PC-3 (cell line): Measurements from ENCODE around the gene TRMU. TPM values are rescaled to one million over a fixed set of nuclear protein-coding genes. Genes with fewer than 3 reads are reported as not detected.

ENCODE experiments used
- ATAC-seq: fragments of 200-7000 bp; cut with Tn5 transposase; 2 replicates; pipeline ENCODE4 v1.9.1; 2020; ENCODE audit warnings: mild to moderate bottlenecking, moderate library complexity
- BruUV-seq: library from RNA; stranded (reverse); fragments of 400-500 nt; replicated peaks from 2 replicates; lab custom pipeline; 2021; lab: Mats Ljungman, UMichigan
- CTCF ChIA-PET: fragments of 300-600 bp; sonication (Branson Sonifier 250); formaldehyde crosslinking; loops from one replicate; lab custom pipeline; 2022; ENCODE audit warnings: antibody characterized with exemption; lab: Charles Lee
- POLR2A ChIA-PET: fragments of 300-600 bp; sonication (Branson Sonifier 250); formaldehyde crosslinking; loops from one replicate; lab custom pipeline; 2022; ENCODE audit warnings: antibody characterized with exemption; ENCODE audit not compliant: unreplicated experiment; lab: Charles Lee
- DNase-seq: peaks from one replicate; pipeline ENCODE4 v3.0.0-alpha.2; 2015
- H2AFZ ChIP-seq: fragments of 300-600 bp; sonication (generic); 2 replicates; pipeline ENCODE4 v1.6.0; 2016; ENCODE audit warnings: antibody characterized with exemption, low read length
- H3F3A ChIP-seq: fragments of 300-600 bp; sonication (generic); one replicate; pipeline ENCODE4 v1.6.0; 2017; ENCODE audit warnings: antibody characterized with exemption, low read length, control low read depth, mild to moderate bottlenecking; ENCODE audit not compliant: unreplicated experiment
- H3K27ac ChIP-seq: fragments of 300-600 bp; sonication (generic); 2 replicates; pipeline ENCODE4 v1.5.1; 2016; ENCODE audit warnings: mild to moderate bottlenecking, low read length
- H3K27me3 ChIP-seq: fragments of 300-600 bp; sonication (generic); 2 replicates; pipeline ENCODE4 v1.6.1; 2016; ENCODE audit warnings: low read length, mixed read lengths
- H3K36me3 ChIP-seq: fragments of 300-600 bp; sonication (generic); 2 replicates; pipeline ENCODE4 v1.6.1; 2016; ENCODE audit warnings: low read depth, mixed run types, low read length, mixed read lengths
- H3K4me1 ChIP-seq: fragments of 300-600 bp; sonication (generic); 2 replicates; pipeline ENCODE4 v1.5.1; 2016; ENCODE audit warnings: low read length; ENCODE audit not compliant: insufficient read depth
- H3K4me2 ChIP-seq: fragments of 300-600 bp; sonication (generic); 2 replicates; pipeline ENCODE4 v1.6.0; 2016; ENCODE audit warnings: low read length
- H3K4me3 ChIP-seq: fragments of 300-600 bp; sonication (generic); 2 replicates; pipeline ENCODE4 v1.5.1; 2016; ENCODE audit warnings: mild to moderate bottlenecking, low read length, mixed read lengths
- H3K79me2 ChIP-seq: fragments of 300-600 bp; sonication (generic); 2 replicates; pipeline ENCODE4 v1.6.1; 2017; ENCODE audit warnings: low read length, mixed read lengths
- H3K9ac ChIP-seq: fragments of 300-600 bp; sonication (generic); 2 replicates; pipeline ENCODE4 v1.6.0; 2016; ENCODE audit warnings: mild to moderate bottlenecking, low read length
- H3K9me2 ChIP-seq: fragments of 300-600 bp; sonication (generic); replicated peaks from 2 replicates; pipeline ENCODE4 v1.6.1; 2016; ENCODE audit warnings: mixed run types, low read length, mixed read lengths
- H3K9me3 ChIP-seq: fragments of 300-600 bp; sonication (generic); 2 replicates; pipeline ENCODE4 v1.6.1; 2016; ENCODE audit warnings: low read length, mixed read lengths
- H4K20me1 ChIP-seq: fragments of 300-600 bp; sonication (generic); 2 replicates; pipeline ENCODE4 v1.6.1; 2016; ENCODE audit warnings: low read length, mixed read lengths
- EZH2 ChIP-seq: fragments of 300-600 bp; sonication (generic); IDR thresholded peaks from one replicate; pipeline ENCODE4 v1.6.1; 2017; ENCODE audit warnings: antibody characterized with exemption, mild to moderate bottlenecking, low read length; ENCODE audit not compliant: unreplicated experiment
- EZH2phosphoT487 ChIP-seq: fragments of 300-600 bp; sonication (generic); IDR thresholded peaks from 2 replicates; pipeline ENCODE4 v1.6.1; 2018; ENCODE audit warnings: mild to moderate bottlenecking, antibody characterized with exemption, low read length, borderline replicate concordance
- intact Hi-C: fragments of 100-400 bp; cut with micrococcal nuclease; formaldehyde crosslinking; loops from 2 replicates; pipeline ENCODE4 v1.9.0; 2023
- total RNA-seq: library from RNA; depleted of rRNA; stranded (reverse); fragments of >200 nt; gene quantifications from 2 replicates; pipeline ENCODE4 v1.2.3, GENCODE V29; 2014
- TF ChIP-seq, protein P1 (sequence below): fragments of 300-600 bp; sonication (generic); conservative IDR thresholded peaks from 2 replicates; pipeline ENCODE4 v1.5.1; 2017; ENCODE audit warnings: antibody characterized with exemption, low read depth, mild to moderate bottlenecking, low read length

Gene TRMU
- total RNA-seq, 1 experiment from 2014 or later = 63.5 TPM

- no peaks in the 10 kb centered on the region for H3K27me3 ChIP-seq
- peaks cover 11% of the 10 kb centered on the region for H3K4me1 ChIP-seq
- ChIA-PET POLR2A (no interaction called here), CTCF (no interaction called here)
- H3F3A ChIP-seq = no peaks in the 10 kb centered on the region
- no peaks in the 10 kb centered on the region for H3K9me3 ChIP-seq
- H3K79me2 ChIP-seq = no peaks in the 10 kb centered on the region
- no peak overlapping the region for H3K27ac ChIP-seq
- H4K20me1 ChIP-seq = no peaks in the 10 kb centered on the region
- no peak overlapping the region for H2AFZ ChIP-seq
- no peak overlapping the region for H3K4me2 ChIP-seq
- DNase-seq = no peak
- H3K36me3 ChIP-seq = no peaks in the 10 kb centered on the region
- no TSS peak for BruUV-seq
- no peak for ATAC-seq
- no peak overlapping the region for H3K4me3 ChIP-seq
- H3K9me2 ChIP-seq = no peaks in the 10 kb centered on the region
- intact Hi-C loops = no loop called here
- TF ChIP-seq EZH2phosphoT487 (no peak), EZH2 (no peak)
- TF ChIP-seq, protein P1, sequence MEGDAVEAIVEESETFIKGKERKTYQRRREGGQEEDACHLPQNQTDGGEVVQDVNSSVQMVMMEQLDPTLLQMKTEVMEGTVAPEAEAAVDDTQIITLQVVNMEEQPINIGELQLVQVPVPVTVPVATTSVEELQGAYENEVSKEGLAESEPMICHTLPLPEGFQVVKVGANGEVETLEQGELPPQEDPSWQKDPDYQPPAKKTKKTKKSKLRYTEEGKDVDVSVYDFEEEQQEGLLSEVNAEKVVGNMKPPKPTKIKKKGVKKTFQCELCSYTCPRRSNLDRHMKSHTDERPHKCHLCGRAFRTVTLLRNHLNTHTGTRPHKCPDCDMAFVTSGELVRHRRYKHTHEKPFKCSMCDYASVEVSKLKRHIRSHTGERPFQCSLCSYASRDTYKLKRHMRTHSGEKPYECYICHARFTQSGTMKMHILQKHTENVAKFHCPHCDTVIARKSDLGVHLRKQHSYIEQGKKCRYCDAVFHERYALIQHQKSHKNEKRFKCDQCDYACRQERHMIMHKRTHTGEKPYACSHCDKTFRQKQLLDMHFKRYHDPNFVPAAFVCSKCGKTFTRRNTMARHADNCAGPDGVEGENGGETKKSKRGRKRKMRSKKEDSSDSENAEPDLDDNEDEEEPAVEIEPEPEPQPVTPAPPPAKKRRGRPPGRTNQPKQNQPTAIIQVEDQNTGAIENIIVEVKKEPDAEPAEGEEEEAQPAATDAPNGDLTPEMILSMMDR = no peak
- H3K9ac ChIP-seq = no peak overlapping the region
These were observed 46.2 kb downstream of the TRMU start for GRCh38 chr22:46381731-46382130.

DNA sequence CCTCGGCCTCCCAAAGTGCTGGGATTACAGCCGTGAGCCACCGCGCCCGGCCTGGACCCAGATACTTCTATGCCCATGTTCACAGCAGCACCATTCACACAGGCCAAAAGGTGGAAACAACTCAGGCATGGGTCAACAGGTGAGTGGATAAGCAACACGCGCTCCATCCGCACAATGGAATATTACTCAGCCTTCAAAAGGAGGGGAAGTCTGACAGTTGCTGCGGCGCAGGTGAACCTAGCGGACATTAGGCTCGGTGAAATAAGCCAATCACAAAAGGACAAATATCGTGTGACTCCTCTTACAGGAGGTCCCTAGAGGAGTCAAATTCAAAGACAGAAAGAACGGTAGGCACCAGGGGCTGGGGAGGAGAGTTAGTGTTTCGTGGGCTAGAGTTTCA, 47.0 kb downstream of the TRMU start:
- no peaks in the 10 kb centered on the region for H4K20me1 ChIP-seq
- H3K27ac ChIP-seq = no peak overlapping the region
- no peak overlapping the region for H3K9ac ChIP-seq
- DNase-seq (no peak), ATAC-seq (no peak)
- intact Hi-C loops = no loop called here
- no peak overlapping the region for H3K4me3 ChIP-seq
- H3K4me2 ChIP-seq = no peak overlapping the region
- H3K4me1 ChIP-seq = peaks cover 7% of the 10 kb centered on the region
- no peak overlapping the region for H2AFZ ChIP-seq
- TF ChIP-seq EZH2 = no peak
- TF ChIP-seq, protein P1 = no peak
- no peak for TF ChIP-seq EZH2phosphoT487
- no peaks in the 10 kb centered on the region for H3K79me2 ChIP-seq
- no peaks in the 10 kb centered on the region for H3K36me3 ChIP-seq
- no peaks in the 10 kb centered on the region for H3K9me3 ChIP-seq
- POLR2A ChIA-PET = no interaction called here
- no peaks in the 10 kb centered on the region for H3F3A ChIP-seq
- H3K27me3 ChIP-seq = no peaks in the 10 kb centered on the region
- CTCF ChIA-PET = no interaction called here
- H3K9me2 ChIP-seq = no peaks in the 10 kb centered on the region
- BruUV-seq = no TSS peak

DNA sequence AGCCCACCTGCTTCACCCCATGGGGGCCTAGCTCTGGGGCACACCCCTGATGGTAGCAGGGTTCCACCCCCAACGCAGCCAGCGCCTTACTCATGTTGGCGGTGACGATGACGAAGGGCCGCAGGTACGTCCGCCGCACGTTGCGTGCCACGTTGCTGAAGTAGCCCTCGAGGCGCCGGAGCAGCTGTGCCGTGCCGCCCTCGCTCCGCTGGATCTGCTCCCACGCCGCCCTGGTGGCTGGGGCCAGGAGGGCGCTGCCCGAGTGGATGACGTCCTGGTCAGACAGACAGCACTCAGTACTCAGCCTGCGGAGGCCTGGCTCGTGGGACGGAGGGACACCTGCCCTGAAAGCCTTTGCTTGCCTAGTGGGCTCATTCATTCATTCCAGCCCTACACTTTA, 50.8 kb downstream of the TRMU start:
- H3K4me3 ChIP-seq = no peak overlapping the region
- no peak overlapping the region for H3K9ac ChIP-seq
- no TSS peak for BruUV-seq
- H3K27me3 ChIP-seq = no peaks in the 10 kb centered on the region
- no peaks in the 10 kb centered on the region for H4K20me1 ChIP-seq
- no peaks in the 10 kb centered on the region for H3K36me3 ChIP-seq
- ChIA-PET POLR2A (no interaction called here), CTCF (no interaction called here)
- intact Hi-C loops = no loop called here
- no peak overlapping the region for H3K4me2 ChIP-seq
- H3F3A ChIP-seq = no peaks in the 10 kb centered on the region
- H3K9me2 ChIP-seq = no peaks in the 10 kb centered on the region
- H3K27ac ChIP-seq = no peak overlapping the region
- H3K9me3 ChIP-seq = no peaks in the 10 kb centered on the region
- H2AFZ ChIP-seq = no peak overlapping the region
- ATAC-seq = no peak
- no peak for TF ChIP-seq EZH2phosphoT487
- TF ChIP-seq, protein P1 = no peak; the same call in 1 of the 2 replicates
- no peak for TF ChIP-seq EZH2
- no peaks in the 10 kb centered on the region for H3K79me2 ChIP-seq
- DNase-seq = no peak
- peaks cover 7% of the 10 kb centered on the region; the same call in 1 of the 2 replicates for H3K4me1 ChIP-seq
